Cardiac muscle cell (in vitro differentiated cells and primary cell): Measurements from ENCODE around the gene POLR3B. TPM values are rescaled to one million over a fixed set of nuclear protein-coding genes. Genes with fewer than 3 reads are reported as not detected.

ENCODE experiments used
- DNase-seq, 2 donors: peaks; one replicate each; pipeline versions ENCODE4 v3.0.0 to v3.0.0-alpha.2; 2010 to 2017; ENCODE audit warnings: low read depth in 1 of 2, low spot score in 1 of 2
- H3K27ac ChIP-seq: fragments of 200-600 bp; sonication (generic); 2 replicates; pipeline ENCODE4 v1.5.1; 2016
- H3K27me3 ChIP-seq: fragments of 200-600 bp; sonication (generic); 2 replicates; pipeline ENCODE4 v1.6.0; 2016; ENCODE audit warnings: control low read depth
- H3K36me3 ChIP-seq: fragments of 200-600 bp; sonication (generic); 2 replicates; pipeline ENCODE4 v1.5.1; 2016; ENCODE audit warnings: control low read depth
- H3K4me1 ChIP-seq: fragments of 200-600 bp; sonication (generic); 2 replicates; pipeline ENCODE4 v1.8.1; 2017; ENCODE audit warnings: low read depth, mild to moderate bottlenecking, mixed run types
- H3K4me3 ChIP-seq: fragments of 200-600 bp; sonication (generic); 2 replicates; pipeline ENCODE4 v1.5.1; 2016; ENCODE audit warnings: mild to moderate bottlenecking
- H3K9me3 ChIP-seq: fragments of 200-600 bp; sonication (generic); 2 replicates; pipeline ENCODE4 v1.5.1; 2017; ENCODE audit warnings: low read depth, mild to moderate bottlenecking, control low read depth
- CTCF ChIP-seq: IDR thresholded peaks from 2 replicates; pipeline ENCODE4 v1.5.1; 2012; ENCODE audit warnings: low read depth, mild to moderate bottlenecking, low read length
- polyA plus RNA-seq: library from polyadenylated mRNA; unstranded; fragments of >200 nt; fragmentation: Nextera tagmentation; extraction: Ambion mirVana; gene quantifications from 2 replicates; pipeline ENCODE4 v1.2.1, GENCODE V29; 2016
- total RNA-seq: library from RNA; depleted of rRNA; stranded (reverse); fragments of >200 nt; gene quantifications from 2 replicates; pipeline ENCODE4 v1.2.3, GENCODE V29; 2016

The POLR3B gene
- total and polyA plus RNA-seq, 2 experiments from 2014 or later: 8.5 to 10.7 TPM

DNA sequence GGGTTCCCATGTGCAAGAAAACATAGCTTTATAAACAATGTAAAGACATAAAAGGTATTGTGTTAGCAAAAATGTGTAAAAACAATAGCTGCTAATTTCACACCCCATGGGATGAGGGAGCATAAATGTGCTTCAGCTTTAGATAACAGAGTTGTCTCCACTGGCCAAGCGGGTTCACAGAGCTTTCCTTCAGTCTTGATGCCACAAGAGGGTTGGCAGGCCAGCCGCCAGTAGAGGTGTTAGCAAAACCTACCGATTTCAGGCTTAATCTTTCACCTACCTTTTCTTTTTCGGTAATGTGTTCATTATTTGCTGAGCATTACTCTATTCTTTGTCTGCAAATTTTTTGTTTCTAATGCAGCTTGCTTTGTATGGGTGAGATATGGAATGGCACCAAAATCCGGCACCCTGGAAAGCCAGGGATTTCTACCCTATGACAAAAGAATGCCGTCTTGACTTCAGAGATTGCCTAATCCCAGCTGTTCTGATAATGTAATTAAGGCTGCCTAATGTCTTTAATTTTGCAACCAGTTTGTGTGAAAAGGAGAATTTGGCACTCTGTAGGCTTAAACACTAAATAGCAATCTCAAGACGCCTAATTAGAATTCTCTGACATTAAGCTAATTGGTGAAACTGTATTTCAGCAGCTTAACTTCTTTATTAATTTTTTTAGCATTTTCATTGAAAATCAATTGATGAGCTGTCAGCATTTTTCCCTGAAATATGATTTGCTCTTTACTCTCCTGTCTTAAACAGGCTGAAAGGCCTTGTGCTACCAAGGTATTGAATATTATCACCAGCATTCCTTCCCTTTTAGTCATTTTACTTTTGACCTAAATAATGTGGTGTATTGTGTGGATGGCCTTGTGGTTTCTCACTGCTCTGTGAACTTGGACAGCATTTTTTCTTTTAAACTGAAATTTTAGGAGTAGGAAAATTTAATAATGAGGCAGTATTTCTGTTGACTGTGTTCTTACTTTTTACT, 60.7 kb downstream of the POLR3B start:
- Histone ChIP-seq H3K9me3 (no peaks in the 10 kb centered on the region), H3K36me3 (no peaks in the 10 kb centered on the region), H3K27me3 (no peaks in the 10 kb centered on the region), H3K27ac (no peak overlapping the region), H3K4me3 (no peak overlapping the region), H3K4me1 (no peaks in the 10 kb centered on the region)
- peak in 1 of 2 donors; percentile 91 for DNase-seq
- no peak for TF ChIP-seq CTCF

DNA sequence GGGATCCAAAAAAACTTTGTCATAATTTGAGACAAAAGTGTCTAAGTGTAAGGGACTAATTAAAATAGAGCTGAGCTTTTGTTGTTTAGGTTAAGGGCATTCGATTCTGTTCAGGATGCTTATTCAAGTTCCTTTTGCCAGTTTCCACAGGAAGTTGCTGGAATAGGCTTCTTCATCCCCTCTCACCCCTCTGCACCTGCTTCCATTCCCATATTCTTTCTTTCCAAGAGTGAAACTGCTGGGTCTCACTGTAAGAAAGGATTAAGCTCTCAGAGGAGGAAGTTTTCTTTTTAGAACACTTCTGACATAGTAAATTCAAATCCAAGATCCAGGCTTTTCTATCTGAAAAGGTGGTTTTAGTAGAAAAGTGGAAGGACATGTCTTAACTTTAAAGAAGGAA, 61.4 kb downstream of the POLR3B start:
- no peak overlapping the region for H3K4me3 ChIP-seq
- no peak for TF ChIP-seq CTCF
- no peaks in the 10 kb centered on the region for H3K36me3 ChIP-seq
- no peaks in the 10 kb centered on the region for H3K9me3 ChIP-seq
- no peaks in the 10 kb centered on the region for H3K27me3 ChIP-seq
- no peak for DNase-seq
- H3K4me1 ChIP-seq: no peaks in the 10 kb centered on the region
- no peak overlapping the region for H3K27ac ChIP-seq

DNA sequence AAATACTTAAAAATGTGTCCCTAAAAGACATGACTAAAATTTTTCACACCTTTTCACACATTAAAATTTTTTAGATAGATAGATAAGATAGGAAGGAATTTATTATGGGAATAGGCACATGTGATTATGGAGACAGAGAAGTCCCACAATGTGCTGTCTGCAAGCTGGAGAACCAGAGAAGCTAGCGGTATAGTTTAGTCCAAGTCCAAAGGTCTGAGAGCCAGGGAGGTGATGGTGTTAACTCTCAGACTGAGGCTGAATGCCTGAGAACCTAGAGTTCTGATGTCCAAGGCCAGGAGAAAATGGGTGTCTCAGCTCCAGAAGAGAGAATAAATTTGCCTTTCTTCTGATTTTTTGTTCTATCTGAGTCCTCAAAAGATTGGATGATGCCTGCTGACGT, 65.7 kb downstream of the POLR3B start:
- Histone ChIP-seq H3K27me3 (no peaks in the 10 kb centered on the region), H3K27ac (no peak overlapping the region), H3K9me3 (no peaks in the 10 kb centered on the region), H3K4me1 (peaks cover 7% of the 10 kb centered on the region), H3K4me3 (no peak overlapping the region), H3K36me3 (no peaks in the 10 kb centered on the region)
- TF ChIP-seq CTCF: no peak
- no peak for DNase-seq

DNA sequence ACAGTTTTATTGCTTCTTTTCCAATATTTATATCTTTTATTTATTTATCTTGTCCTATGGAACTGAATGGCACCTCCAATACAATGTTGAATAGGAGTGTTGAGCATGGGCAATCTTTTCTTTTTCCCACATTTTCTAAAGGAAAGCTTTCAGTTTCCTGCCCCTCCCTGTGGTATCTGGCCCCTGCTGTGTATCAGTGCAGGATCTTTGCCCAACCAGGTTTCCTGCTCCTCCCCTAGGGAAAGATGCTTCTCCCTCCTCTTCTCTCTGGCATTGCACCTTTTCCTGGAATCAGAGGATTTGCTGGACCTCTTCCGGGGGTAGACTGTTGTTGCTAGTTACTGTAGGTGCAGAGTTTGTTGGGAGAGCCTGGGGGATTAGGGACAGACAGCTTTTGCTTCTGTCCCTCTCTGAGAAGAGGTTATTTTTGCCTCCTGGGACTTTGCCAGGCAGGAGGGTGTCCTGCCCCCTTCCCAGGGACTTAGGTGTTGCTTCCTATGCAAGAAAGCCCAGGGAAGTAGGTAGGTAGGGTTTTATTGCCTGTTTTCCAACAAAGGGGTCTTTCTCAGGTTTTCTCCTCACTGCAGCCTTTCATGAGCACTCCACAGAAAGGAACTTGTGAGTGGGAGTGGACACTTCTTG, 67.6 kb downstream of the POLR3B start:
- H3K27me3 ChIP-seq: no peaks in the 10 kb centered on the region
- H3K9me3 ChIP-seq: no peaks in the 10 kb centered on the region
- TF ChIP-seq CTCF: no peak
- no peaks in the 10 kb centered on the region for H3K36me3 ChIP-seq
- peaks cover 7% of the 10 kb centered on the region for H3K4me1 ChIP-seq
- no peak overlapping the region for H3K4me3 ChIP-seq
- peak in 1 of 2 donors; percentile 1 for DNase-seq
- H3K27ac ChIP-seq: peak overlapping the region; percentile 69

DNA sequence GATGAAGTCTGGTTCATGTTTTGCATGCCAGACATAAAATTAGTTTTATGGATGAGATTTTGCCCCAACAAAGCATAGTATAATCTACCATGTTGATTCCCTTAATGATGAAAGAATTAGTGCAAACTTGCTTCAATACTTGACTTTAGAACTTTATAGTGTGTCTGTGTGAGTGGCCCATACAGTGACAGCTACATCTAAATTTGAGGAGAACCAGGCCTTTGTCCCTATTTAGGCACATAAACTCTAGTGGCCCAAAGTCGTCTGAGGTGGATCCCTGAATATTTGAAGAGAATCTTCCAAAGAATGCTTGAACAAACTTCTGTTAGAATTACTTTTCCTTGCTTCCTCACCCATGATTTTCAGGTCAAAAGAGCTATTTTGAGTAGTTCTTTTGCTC, 70.4 kb downstream of the POLR3B start:
- no peak for TF ChIP-seq CTCF
- H3K27ac ChIP-seq: peak overlapping the region; percentile 11

More for the DNA sequence above, 70.4 kb downstream of the POLR3B start:
- Histone ChIP-seq H3K36me3 (no peaks in the 10 kb centered on the region), H3K27me3 (no peaks in the 10 kb centered on the region), H3K4me1 (peaks cover 12% of the 10 kb centered on the region), H3K9me3 (no peaks in the 10 kb centered on the region), H3K4me3 (no peak overlapping the region)
- DNase-seq: no peak
